HepG2 (cell line): ENCODE data around the gene CLDN7. TPM values are rescaled to one million over a fixed set of nuclear protein-coding genes. Genes with fewer than 3 reads are reported as not detected.
A peak's percentile ranks its signal among the peaks of the same experiment; 100 is the strongest.

Source experiments
- GPN1 ChIP-seq: sonication (generic); formaldehyde crosslinking; IDR thresholded peaks from 2 replicates; pipeline ENCODE4 v1.5.1; 2020; ENCODE audit warnings: missing genetic modification reagents, borderline replicate concordance
- HMGA1 ChIP-seq: sonication (generic); formaldehyde crosslinking; conservative IDR thresholded peaks from 2 replicates; pipeline ENCODE4 v1.4.0; 2020; ENCODE audit warnings: missing genetic modification reagents
- ISL2 ChIP-seq: sonication (generic); formaldehyde crosslinking; IDR thresholded peaks from 2 replicates; pipeline ENCODE4 v1.5.0; 2020; ENCODE audit warnings: missing genetic modification reagents
- MAFF ChIP-seq: IDR thresholded peaks from 2 replicates; pipeline ENCODE4 v1.6.1; 2011; ENCODE audit warnings: low read depth, low read length, improper control_type of control experiment
- MED8 ChIP-seq: sonication (generic); formaldehyde crosslinking; IDR thresholded peaks from 2 replicates; pipeline ENCODE4 v1.8.1; 2023; ENCODE audit warnings: mild to moderate bottlenecking, missing genetic modification reagents; ENCODE audit not compliant: insufficient replicate concordance
- MIXL1 ChIP-seq: IDR thresholded peaks from 2 replicates; pipeline ENCODE4 v1.6.1; 2016
- NR2C2 ChIP-seq: sonication (generic); formaldehyde crosslinking; IDR thresholded peaks from 2 replicates; pipeline ENCODE4 v1.4.0; 2020; ENCODE audit warnings: missing genetic modification reagents, mild to moderate bottlenecking, moderate library complexity, borderline replicate concordance
- RBFOX2 ChIP-seq: fragments of 200-400 bp; formaldehyde crosslinking; IDR thresholded peaks from 2 replicates; pipeline ENCODE4 v1.6.1; 2017; ENCODE audit warnings: low read depth, mild to moderate bottlenecking, low read length
- SIN3A ChIP-seq: IDR thresholded peaks from 2 replicates; pipeline ENCODE4 v1.6.1; 2011; ENCODE audit warnings: low read depth, mild to moderate bottlenecking, control low read depth, low read length, borderline replicate concordance
- SKIL ChIP-seq: sonication (generic); formaldehyde crosslinking; IDR thresholded peaks from 2 replicates; pipeline ENCODE4 v1.8.0; 2022; ENCODE audit warnings: missing genetic modification reagents, mild to moderate bottlenecking, moderate library complexity, borderline replicate concordance
- ZBTB7B ChIP-seq: sonication (generic); formaldehyde crosslinking; IDR thresholded peaks from 2 replicates; pipeline ENCODE4 v1.4.0; 2020; ENCODE audit warnings: missing genetic modification reagents
- ZNF20 ChIP-seq: sonication (generic); formaldehyde crosslinking; IDR thresholded peaks from 2 replicates; pipeline ENCODE4 v1.4.0; 2020; ENCODE audit warnings: mild to moderate bottlenecking, moderate library complexity, missing genetic modification reagents
- ZNF660 ChIP-seq: sonication (generic); formaldehyde crosslinking; IDR thresholded peaks from 2 replicates; pipeline ENCODE4 v1.5.1; 2020; ENCODE audit warnings: mild to moderate bottlenecking, low read depth, missing genetic modification reagents, borderline replicate concordance
- polyA plus RNA-seq, 8 experiments: library from polyadenylated mRNA; depleted of rRNA in 3 of 8; stranded (reverse) in 7 of 8; unstranded in 1 of 8; fragments of >200 nt; fragmentation: Illumina TruSeq in 4 of 8; extraction: Trizol in 4 of 8; gene quantifications; 2 replicates each; pipeline versions ENCODE4 v1.2.1 to v1.2.3, GENCODE V29; 2011 to 2016; ENCODE audit warnings: low read depth in 4 of 8, missing spikeins in 1 of 8, mixed read lengths in 1 of 8; ENCODE audit not compliant: insufficient read depth in 1 of 8
- total RNA-seq, 5 experiments: library from RNA; depleted of rRNA; stranded (reverse); fragments of >200 nt; fragmentation: Illumina TruSeq; extraction: Trizol; gene quantifications; 2 replicates each; pipeline ENCODE4 v1.2.3, GENCODE V29; 2016; ENCODE audit warnings: low read depth in 1 of 5
- TF ChIP-seq, protein P1 (sequence below): sonication (generic); formaldehyde crosslinking; IDR thresholded peaks from one replicate; pipeline ENCODE4 v1.5.1; 2020; ENCODE audit warnings: mild to moderate bottlenecking, missing genetic modification reagents; ENCODE audit errors: not compliant biosample characterization
- TF ChIP-seq, protein P2 (sequence below): sonication (generic); formaldehyde crosslinking; IDR thresholded peaks from 2 replicates; pipeline ENCODE4 v1.8.0; 2023; ENCODE audit warnings: mild to moderate bottlenecking, missing genetic modification reagents
- TF ChIP-seq, protein P3 (sequence below): sonication (generic); formaldehyde crosslinking; IDR thresholded peaks from 2 replicates; pipeline ENCODE4 v1.5.0; 2020; ENCODE audit warnings: mild to moderate bottlenecking, missing genetic modification reagents, moderate library complexity

CLDN7 gene
- total and polyA plus RNA-seq, 2 of the 13 experiments (the other 11 are each of a cell fraction or from before 2014, with no cell fraction given): not detected

GRCh38 chr17:7296189-7296861, 34.0 kb upstream of the CLDN7 start (continued):
- TF ChIP-seq ZNF20: no peak
- TF ChIP-seq, protein P1, sequence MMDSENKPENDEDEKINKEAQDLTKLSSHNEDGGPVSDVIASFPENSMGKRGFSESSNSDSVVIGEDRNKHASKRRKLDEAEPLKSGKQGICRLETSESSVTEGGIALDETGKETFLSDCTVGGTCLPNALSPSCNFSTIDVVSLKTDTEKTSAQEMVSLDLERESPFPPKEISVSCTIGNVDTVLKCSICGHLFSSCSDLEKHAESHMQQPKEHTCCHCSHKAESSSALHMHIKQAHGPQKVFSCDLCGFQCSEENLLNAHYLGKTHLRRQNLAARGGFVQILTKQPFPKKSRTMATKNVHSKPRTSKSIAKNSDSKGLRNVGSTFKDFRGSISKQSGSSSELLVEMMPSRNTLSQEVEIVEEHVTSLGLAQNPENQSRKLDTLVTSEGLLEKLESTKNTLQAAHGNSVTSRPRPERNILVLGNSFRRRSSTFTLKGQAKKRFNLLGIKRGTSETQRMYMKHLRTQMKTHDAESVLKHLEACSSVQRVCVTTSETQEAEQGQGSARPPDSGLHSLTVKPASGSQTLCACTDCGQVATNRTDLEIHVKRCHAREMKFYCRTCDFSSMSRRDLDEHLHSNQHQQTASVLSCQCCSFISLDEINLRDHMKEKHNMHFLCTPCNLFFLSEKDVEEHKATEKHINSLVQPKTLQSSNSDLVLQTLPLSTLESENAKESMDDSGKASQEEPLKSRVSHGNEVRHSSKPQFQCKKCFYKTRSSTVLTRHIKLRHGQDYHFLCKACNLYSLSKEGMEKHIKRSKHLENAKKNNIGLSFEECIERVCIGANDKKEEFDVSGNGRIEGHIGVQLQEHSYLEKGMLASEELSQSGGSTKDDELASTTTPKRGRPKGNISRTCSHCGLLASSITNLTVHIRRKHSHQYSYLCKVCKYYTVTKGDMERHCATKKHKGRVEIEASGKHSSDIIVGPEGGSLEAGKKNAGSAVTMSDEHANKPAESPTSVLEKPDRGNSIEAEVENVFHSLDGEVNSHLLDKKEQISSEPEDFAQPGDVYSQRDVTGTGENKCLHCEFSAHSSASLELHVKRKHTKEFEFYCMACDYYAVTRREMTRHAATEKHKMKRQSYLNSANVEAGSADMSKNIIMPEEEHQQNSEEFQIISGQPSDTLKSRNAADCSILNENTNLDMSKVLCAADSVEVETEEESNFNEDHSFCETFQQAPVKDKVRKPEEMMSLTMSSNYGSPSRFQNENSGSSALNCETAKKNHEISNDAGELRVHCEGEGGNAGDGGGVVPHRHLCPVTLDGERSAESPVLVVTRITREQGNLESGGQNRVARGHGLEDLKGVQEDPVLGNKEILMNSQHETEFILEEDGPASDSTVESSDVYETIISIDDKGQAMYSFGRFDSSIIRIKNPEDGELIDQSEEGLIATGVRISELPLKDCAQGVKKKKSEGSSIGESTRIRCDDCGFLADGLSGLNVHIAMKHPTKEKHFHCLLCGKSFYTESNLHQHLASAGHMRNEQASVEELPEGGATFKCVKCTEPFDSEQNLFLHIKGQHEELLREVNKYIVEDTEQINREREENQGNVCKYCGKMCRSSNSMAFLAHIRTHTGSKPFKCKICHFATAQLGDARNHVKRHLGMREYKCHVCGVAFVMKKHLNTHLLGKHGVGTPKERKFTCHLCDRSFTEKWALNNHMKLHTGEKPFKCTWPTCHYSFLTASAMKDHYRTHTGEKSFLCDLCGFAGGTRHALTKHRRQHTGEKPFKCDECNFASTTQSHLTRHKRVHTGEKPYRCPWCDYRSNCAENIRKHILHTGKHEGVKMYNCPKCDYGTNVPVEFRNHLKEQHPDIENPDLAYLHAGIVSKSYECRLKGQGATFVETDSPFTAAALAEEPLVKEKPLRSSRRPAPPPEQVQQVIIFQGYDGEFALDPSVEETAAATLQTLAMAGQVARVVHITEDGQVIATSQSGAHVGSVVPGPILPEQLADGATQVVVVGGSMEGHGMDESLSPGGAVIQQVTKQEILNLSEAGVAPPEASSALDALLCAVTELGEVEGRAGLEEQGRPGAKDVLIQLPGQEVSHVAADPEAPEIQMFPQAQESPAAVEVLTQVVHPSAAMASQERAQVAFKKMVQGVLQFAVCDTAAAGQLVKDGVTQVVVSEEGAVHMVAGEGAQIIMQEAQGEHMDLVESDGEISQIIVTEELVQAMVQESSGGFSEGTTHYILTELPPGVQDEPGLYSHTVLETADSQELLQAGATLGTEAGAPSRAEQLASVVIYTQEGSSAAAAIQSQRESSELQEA (CRISPR knock-in tag): no peak
- peak; percentile 58 for TF ChIP-seq RBFOX2
- TF ChIP-seq MAFF: no peak
- TF ChIP-seq MIXL1 (CRISPR knock-in tag): 0 out of 2 replicates have a peak, but pooled peaks have one; percentile 17
- TF ChIP-seq NR2C2: 0 out of 2 replicates have a peak, but pooled peaks have one; percentile 21
- TF ChIP-seq, protein P2, sequence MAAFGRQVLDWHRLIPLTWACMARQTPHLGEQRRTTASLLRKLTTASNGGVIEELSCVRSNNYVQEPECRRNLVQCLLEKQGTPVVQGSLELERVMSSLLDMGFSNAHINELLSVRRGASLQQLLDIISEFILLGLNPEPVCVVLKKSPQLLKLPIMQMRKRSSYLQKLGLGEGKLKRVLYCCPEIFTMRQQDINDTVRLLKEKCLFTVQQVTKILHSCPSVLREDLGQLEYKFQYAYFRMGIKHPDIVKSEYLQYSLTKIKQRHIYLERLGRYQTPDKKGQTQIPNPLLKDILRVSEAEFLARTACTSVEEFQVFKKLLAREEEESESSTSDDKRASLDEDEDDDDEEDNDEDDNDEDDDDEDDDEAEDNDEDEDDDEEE (CRISPR knock-in tag): no peak
- TF ChIP-seq ISL2: peak; percentile 41; the same call in 1 of the 2 replicates
- no peak for TF ChIP-seq ZNF660
- no peak for TF ChIP-seq MED8
- no peak for TF ChIP-seq SKIL (CRISPR knock-in tag)
- TF ChIP-seq, protein P3, sequence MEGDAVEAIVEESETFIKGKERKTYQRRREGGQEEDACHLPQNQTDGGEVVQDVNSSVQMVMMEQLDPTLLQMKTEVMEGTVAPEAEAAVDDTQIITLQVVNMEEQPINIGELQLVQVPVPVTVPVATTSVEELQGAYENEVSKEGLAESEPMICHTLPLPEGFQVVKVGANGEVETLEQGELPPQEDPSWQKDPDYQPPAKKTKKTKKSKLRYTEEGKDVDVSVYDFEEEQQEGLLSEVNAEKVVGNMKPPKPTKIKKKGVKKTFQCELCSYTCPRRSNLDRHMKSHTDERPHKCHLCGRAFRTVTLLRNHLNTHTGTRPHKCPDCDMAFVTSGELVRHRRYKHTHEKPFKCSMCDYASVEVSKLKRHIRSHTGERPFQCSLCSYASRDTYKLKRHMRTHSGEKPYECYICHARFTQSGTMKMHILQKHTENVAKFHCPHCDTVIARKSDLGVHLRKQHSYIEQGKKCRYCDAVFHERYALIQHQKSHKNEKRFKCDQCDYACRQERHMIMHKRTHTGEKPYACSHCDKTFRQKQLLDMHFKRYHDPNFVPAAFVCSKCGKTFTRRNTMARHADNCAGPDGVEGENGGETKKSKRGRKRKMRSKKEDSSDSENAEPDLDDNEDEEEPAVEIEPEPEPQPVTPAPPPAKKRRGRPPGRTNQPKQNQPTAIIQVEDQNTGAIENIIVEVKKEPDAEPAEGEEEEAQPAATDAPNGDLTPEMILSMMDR: peak; percentile 93
- TF ChIP-seq ZBTB7B: 0 out of 2 replicates have a peak, but pooled peaks have one; percentile 24
- TF ChIP-seq GPN1 (CRISPR knock-in tag): no peak
- no peak for TF ChIP-seq HMGA1 (CRISPR knock-in tag)
- TF ChIP-seq SIN3A: peak; percentile 63; the same call in 1 of the 2 replicates
